Astrocyte of the cerebellum (primary cell): ENCODE measurements around the gene GLDC.
A peak's percentile ranks its signal among the peaks of the same experiment; 100 is the strongest.
"Not testable (repeated sequence)": the region's sequence is repeated elsewhere in the genome, so short reads cannot be mapped to it uniquely, and the experiment has no call there.

Source experiments
- DNase-seq: peaks from one replicate; pipeline ENCODE4 v3.0.0-alpha.2; 2011; ENCODE audit warnings: low read depth
- H3K4me3 ChIP-seq: 2 replicates; pipeline ENCODE4 v1.5.1; 2011; ENCODE audit warnings: mild to moderate bottlenecking, low read depth, low read length, moderate library complexity
- in situ Hi-C: cut with HindIII; loops from 2 replicates; pipeline ENCODE4 v1.10.0; 2017; ENCODE audit warnings: low sequenced_read_pairs
- TF ChIP-seq, protein P1 (sequence below): IDR thresholded peaks from 2 replicates; pipeline ENCODE4 v1.5.1; 2012; ENCODE audit warnings: low read length, low read depth, moderate library complexity, mild to moderate bottlenecking; ENCODE audit errors: missing control alignments

GLDC gene

DNA sequence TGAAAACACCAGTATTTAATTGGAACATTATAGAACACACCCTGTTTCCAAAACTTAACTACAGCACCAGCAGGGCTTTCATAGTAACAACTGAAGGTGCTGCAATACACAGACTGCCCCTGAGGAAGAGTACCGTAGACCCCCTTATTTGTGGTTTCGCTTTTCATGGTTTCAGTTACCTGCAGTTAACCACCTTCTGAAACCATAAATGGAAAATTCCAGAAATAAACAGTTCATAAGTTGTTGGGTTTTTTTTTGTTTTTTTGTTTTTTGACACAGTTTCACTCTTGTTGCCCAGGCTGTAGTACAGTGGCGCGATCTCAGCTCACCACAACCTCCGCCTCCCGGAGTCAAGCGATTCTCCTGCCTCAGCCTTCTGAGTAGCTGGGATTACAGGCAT lies 9.5 kb upstream of the GLDC start:
- in situ Hi-C loops, result loop anchor here (25.0 kb wide), 1 partner anchor 143 kb away; no protein-coding TSS in a partner anchor
- no peak for DNase-seq
- TF ChIP-seq, protein P1, sequence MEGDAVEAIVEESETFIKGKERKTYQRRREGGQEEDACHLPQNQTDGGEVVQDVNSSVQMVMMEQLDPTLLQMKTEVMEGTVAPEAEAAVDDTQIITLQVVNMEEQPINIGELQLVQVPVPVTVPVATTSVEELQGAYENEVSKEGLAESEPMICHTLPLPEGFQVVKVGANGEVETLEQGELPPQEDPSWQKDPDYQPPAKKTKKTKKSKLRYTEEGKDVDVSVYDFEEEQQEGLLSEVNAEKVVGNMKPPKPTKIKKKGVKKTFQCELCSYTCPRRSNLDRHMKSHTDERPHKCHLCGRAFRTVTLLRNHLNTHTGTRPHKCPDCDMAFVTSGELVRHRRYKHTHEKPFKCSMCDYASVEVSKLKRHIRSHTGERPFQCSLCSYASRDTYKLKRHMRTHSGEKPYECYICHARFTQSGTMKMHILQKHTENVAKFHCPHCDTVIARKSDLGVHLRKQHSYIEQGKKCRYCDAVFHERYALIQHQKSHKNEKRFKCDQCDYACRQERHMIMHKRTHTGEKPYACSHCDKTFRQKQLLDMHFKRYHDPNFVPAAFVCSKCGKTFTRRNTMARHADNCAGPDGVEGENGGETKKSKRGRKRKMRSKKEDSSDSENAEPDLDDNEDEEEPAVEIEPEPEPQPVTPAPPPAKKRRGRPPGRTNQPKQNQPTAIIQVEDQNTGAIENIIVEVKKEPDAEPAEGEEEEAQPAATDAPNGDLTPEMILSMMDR, result no peak
- no peak overlapping the region for H3K4me3 ChIP-seq

- no peak for DNase-seq
- in situ Hi-C loops, result no loop called here
- TF ChIP-seq, protein P1, result no peak
- peak overlapping the region; percentile 51 for H3K4me3 ChIP-seq
Measured at GRCh38 chr9:6646293-6646636, 736 bp upstream of the GLDC start.

DNA sequence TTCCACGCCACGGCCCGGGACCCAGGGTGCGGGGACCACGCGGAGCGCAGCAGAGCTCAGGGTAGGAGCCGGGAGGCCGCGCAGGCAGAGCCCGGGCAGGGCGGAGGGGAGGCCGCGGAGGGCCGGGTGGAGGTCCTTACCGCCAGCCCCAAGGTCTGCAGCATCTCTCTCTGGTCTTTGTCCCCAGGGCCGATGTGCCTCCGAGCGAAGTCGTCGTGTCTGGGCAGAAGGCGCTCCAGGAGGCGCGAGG lies 499 bp downstream of the GLDC start:
- DNase-seq, in situ Hi-C loops: not testable (repeated sequence)
- peak overlapping the region; percentile 51 for H3K4me3 ChIP-seq

GRCh38 chr9:6644346-6645104 lies 1.0 kb downstream of the GLDC start:
- H3K4me3 ChIP-seq, result peak overlapping the region; percentile 51
- in situ Hi-C loops, result no loop called here
- TF ChIP-seq, protein P1, result no peak
- no peak for DNase-seq

DNA sequence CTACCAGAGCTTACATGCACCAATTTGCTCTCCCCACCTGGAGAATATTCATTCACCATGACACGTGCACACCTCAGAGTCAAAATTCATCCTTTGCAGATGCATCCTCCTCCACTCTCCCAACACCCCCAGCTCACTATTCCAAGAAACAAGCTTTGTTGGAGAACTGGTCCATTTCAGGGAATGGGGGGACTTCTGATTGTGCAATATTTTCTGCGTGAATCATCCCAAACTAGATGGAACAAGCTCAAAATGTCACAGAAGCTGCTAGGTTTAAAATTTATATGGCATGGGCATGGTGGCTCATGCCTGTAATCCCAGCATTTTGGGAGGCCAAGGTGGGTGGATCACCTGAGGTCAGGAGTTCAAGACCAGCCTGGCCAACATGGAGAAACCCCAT lies 3.6 kb downstream of the GLDC start:
- in situ Hi-C loops, result no loop called here
- TF ChIP-seq, protein P1, result no peak
- no peak overlapping the region for H3K4me3 ChIP-seq
- DNase-seq, result no peak

DNA sequence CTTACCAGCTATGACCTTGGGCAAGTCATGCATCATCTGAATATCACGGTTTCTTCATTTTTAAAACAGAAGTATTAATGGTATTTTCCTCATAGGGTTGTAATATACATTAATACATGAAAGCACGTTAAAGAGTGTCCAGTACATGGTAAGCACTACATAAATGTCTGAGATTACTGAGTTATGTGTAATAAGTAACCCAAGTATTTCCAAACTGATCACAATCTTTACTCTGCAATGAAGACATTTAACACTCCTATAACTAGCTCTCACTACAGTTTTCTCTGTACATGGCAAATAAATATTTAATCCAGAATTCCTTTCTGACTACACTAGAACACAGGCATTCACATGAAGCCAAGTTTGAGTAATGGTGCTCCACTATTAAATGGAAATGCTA lies 4.0 kb downstream of the GLDC start:
- H3K4me3 ChIP-seq, result no peak overlapping the region
- DNase-seq, result no peak
- TF ChIP-seq, protein P1, result no peak
- in situ Hi-C loops, result no loop called here

GRCh38 chr9:6641056-6641455 lies 4.5 kb downstream of the GLDC start:
- DNase-seq, result no peak
- TF ChIP-seq, protein P1, result no peak
- in situ Hi-C loops, result no loop called here
- no peak overlapping the region for H3K4me3 ChIP-seq
